Measurements from ENCODE around the gene RBM15B. TPM values are rescaled to one million over a fixed set of nuclear protein-coding genes. Genes with fewer than 3 reads are reported as not detected.
A peak's percentile ranks its signal among the peaks of the same experiment; 100 is the strongest.

Gene RBM15B
- polyA plus RNA-seq, 1 donor (not counting 4 experiments of a cell fraction or from before 2014, with no cell fraction given) = 10.2 TPM

DNA sequence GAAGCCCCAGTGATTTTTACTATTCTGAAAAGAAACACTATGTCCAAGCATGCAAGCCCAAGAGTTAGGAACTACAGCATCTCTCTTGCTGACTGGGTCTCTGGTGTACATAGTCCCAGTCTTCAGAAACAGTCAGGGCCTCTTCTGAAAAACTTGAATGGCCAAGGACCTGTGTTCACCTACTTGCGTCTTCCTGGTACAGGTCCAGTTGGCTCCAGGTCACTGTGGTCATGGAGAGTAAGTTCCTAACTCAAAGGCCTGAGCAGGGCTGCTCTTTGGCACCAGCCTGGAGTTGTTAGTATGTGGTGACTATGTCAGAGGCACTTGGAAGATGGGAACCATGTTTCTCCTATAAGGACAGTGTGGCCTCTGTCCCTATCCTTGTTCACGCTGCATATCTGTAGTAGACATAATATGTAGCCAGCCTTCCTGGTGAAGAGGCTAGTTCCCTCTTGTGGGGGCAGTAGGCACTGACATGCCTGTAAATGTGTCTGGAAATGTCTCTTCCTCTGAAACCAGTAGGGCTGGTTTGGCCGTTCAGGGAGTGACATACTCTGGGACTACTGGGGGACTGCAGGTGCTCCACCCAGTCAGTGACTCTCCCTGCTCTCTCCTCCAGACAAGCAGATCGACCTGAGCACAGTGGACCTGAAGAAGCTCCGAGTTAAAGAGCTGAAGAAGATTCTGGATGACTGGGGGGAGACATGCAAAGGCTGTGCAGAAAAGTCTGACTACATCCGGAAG, 2.6 kb upstream of the RBM15B start:
- H3K4me2 ChIP-seq (ENCODE audit: control insufficient read depth, extremely low read depth, insufficient read depth, low read depth, low read length) = peak overlapping the region; percentile 67
- FAIRE-seq = peak; percentile 93
- TF ChIP-seq EZH2 (IDR thresholded peaks at IDR 0.05; ENCODE audit: low read length) = no peak
- TF ChIP-seq, protein P1, sequence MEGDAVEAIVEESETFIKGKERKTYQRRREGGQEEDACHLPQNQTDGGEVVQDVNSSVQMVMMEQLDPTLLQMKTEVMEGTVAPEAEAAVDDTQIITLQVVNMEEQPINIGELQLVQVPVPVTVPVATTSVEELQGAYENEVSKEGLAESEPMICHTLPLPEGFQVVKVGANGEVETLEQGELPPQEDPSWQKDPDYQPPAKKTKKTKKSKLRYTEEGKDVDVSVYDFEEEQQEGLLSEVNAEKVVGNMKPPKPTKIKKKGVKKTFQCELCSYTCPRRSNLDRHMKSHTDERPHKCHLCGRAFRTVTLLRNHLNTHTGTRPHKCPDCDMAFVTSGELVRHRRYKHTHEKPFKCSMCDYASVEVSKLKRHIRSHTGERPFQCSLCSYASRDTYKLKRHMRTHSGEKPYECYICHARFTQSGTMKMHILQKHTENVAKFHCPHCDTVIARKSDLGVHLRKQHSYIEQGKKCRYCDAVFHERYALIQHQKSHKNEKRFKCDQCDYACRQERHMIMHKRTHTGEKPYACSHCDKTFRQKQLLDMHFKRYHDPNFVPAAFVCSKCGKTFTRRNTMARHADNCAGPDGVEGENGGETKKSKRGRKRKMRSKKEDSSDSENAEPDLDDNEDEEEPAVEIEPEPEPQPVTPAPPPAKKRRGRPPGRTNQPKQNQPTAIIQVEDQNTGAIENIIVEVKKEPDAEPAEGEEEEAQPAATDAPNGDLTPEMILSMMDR (optimal IDR thresholded peaks at IDR 0.05 in 1 of 3, IDR thresholded peaks at IDR 0.05 in 1 of 3, conservative IDR thresholded peaks at IDR 0.05 in 1 of 3; ENCODE audit: extremely low read depth in 1 of 3, insufficient read depth in 2 of 3, low read length in 3 of 3) = peak in 2 of 3 experiments; percentile 66 to 79

GRCh38 chr3:51389423-51390183, 1.5 kb upstream of the RBM15B start:
- H4K20me1 ChIP-seq (ENCODE audit: control insufficient read depth, extremely low read depth, insufficient read depth, low read length) = peaks cover 26% of the 10 kb centered on the region

More for the DNA sequence above, 2.6 kb upstream of the RBM15B start:
- DNase-seq (ENCODE audit: low read depth, low spot score) = no peak
- Histone ChIP-seq H3K36me3 (ENCODE audit: control insufficient read depth in 2 of 2, extremely low read depth in 1 of 2, insufficient read depth in 2 of 2, low read length in 2 of 2) (peaks cover 20 to 41% of the 10 kb centered on the region in 2 experiments), H3K9me3 (ENCODE audit: control insufficient read depth, low read depth, low read length) (no peaks in the 10 kb centered on the region), H4K20me1 (ENCODE audit: control insufficient read depth, extremely low read depth, insufficient read depth, low read length) (peaks cover 19% of the 10 kb centered on the region), H3K4me3 (ENCODE audit: control insufficient read depth in 2 of 3, extremely low read depth in 1 of 3, insufficient read depth in 2 of 3, low read depth in 1 of 3, low read length in 3 of 3) (peak overlapping the region in 1 of 3 experiments; percentile 24), H3K79me2 (ENCODE audit: control insufficient read depth, insufficient read depth, low read length) (peaks cover 59% of the 10 kb centered on the region), H3K9me1 (ENCODE audit: control insufficient read depth, extremely low read depth, insufficient read depth, low read length) (no peaks in the 10 kb centered on the region), H3K27me3 (ENCODE audit: control insufficient read depth, extremely low read depth, insufficient read depth, low read length) (no peaks in the 10 kb centered on the region), H3K9ac (ENCODE audit: control insufficient read depth, extremely low read depth, insufficient read depth, low read length) (no peak overlapping the region), H2AFZ (ENCODE audit: control insufficient read depth, low read length) (no peak overlapping the region), H3K27ac (ENCODE audit: control insufficient read depth, insufficient read depth, low read length) (peak overlapping the region; percentile 15), H3K4me1 (ENCODE audit: control insufficient read depth, extremely low read depth, insufficient read depth, low read length) (peaks cover 49% of the 10 kb centered on the region)
- dilution Hi-C loops (cut with MboI; ENCODE audit: extremely low pct_ligation_motif_present, low sequenced_read_pairs) = loop anchor here (25.0 kb wide), 1 partner anchor 776 kb away; the partner anchor contains the start of genes CISH and MAPKAPK3

More at GRCh38 chr3:51389423-51390183, 1.5 kb upstream of the RBM15B start:
- H3K4me1 ChIP-seq (ENCODE audit: control insufficient read depth, extremely low read depth, insufficient read depth, low read length) = peaks cover 46% of the 10 kb centered on the region
- peaks cover 63% of the 10 kb centered on the region for H3K79me2 ChIP-seq (ENCODE audit: control insufficient read depth, insufficient read depth, low read length)
- no peak overlapping the region for H2AFZ ChIP-seq (ENCODE audit: control insufficient read depth, low read length)
- no peak overlapping the region for H3K4me3 ChIP-seq (ENCODE audit: control insufficient read depth in 2 of 3, extremely low read depth in 1 of 3, insufficient read depth in 2 of 3, low read depth in 1 of 3, low read length in 3 of 3)
- no peak overlapping the region for H3K4me2 ChIP-seq (ENCODE audit: control insufficient read depth, extremely low read depth, insufficient read depth, low read depth, low read length)
- no peaks in the 10 kb centered on the region for H3K9me3 ChIP-seq (ENCODE audit: control insufficient read depth, low read depth, low read length)
- dilution Hi-C loops (cut with MboI; ENCODE audit: extremely low pct_ligation_motif_present, low sequenced_read_pairs) = loop anchor here (25.0 kb wide), 1 partner anchor 777 kb away; the partner anchor contains the start of genes CISH and MAPKAPK3
- no peak for FAIRE-seq
- TF ChIP-seq, protein P1 (optimal IDR thresholded peaks at IDR 0.05 in 1 of 3, IDR thresholded peaks at IDR 0.05 in 1 of 3, conservative IDR thresholded peaks at IDR 0.05 in 1 of 3; ENCODE audit: extremely low read depth in 1 of 3, insufficient read depth in 2 of 3, low read length in 3 of 3) = peak in 2 of 3 experiments; percentile 82 to 88
- no peak for TF ChIP-seq EZH2 (IDR thresholded peaks at IDR 0.05; ENCODE audit: low read length)
- DNase-seq (ENCODE audit: low read depth, low spot score) = no peak
- H3K9me1 ChIP-seq (ENCODE audit: control insufficient read depth, extremely low read depth, insufficient read depth, low read length) = no peaks in the 10 kb centered on the region
- H3K27me3 ChIP-seq (ENCODE audit: control insufficient read depth, extremely low read depth, insufficient read depth, low read length) = no peaks in the 10 kb centered on the region
- H3K9ac ChIP-seq (ENCODE audit: control insufficient read depth, extremely low read depth, insufficient read depth, low read length) = no peak overlapping the region
- peaks cover 22 to 48% of the 10 kb centered on the region in 2 experiments for H3K36me3 ChIP-seq (ENCODE audit: control insufficient read depth in 2 of 2, extremely low read depth in 1 of 2, insufficient read depth in 2 of 2, low read length in 2 of 2)
- no peak overlapping the region for H3K27ac ChIP-seq (ENCODE audit: control insufficient read depth, insufficient read depth, low read length)

All from keratinocyte (primary cell).